Hematopoietic multipotent progenitor cell treated with erythropoietin and hydrocortisone succinate and interleukin-3 and kit ligand, for 17 days (in vitro differentiated cells): Measurements from ENCODE around the gene EIPR1.
"Not testable (repeated sequence)": the region's sequence is repeated elsewhere in the genome, so short reads cannot be mapped to it uniquely, and the experiment has no call there.

Experiments
- DNase-seq: peaks from one replicate; pipeline ENCODE4 v3.0.0-alpha.2; 2015; ENCODE audit warnings: low spot score

Gene EIPR1

DNA sequence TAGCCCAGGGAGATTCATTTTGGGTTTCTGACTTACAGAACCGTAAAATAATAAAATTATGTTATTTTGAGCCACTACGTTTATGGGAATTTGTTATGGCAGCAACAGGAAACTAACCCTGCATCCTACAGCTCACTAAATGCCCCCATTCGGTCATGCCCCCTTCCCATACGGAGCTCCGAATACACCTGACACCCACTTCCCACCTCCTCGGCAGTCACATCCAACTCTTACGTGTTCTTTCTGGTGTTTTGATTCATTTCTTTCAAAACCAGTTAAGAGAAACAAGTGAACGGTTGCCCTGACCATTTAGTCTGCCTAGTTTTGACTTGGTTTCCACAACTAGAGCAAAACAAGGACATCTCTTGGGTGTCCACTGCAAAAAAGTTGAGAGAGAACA lies 19.7 kb downstream of the EIPR1 start:
- no peak for DNase-seq

DNA sequence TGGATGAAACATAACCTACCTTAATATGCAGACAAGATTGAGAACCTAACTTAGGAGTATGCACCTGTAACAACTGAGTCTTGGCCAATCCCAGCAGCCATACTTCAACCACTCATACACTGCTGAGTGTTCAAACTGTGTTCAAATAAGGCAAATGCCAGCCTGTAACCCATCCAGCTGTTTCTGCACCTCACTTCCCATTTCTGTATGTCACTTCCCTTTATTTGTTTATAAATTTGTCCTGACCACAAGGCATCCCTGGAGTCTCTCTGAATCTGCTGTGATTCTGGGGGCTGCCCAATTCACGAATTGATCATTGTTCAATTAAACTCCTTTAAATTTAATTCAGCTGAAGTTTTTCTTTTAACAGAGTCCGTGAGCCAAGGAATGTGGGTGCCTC lies 20.2 kb downstream of the EIPR1 start:
- not testable (repeated sequence) for DNase-seq

DNA sequence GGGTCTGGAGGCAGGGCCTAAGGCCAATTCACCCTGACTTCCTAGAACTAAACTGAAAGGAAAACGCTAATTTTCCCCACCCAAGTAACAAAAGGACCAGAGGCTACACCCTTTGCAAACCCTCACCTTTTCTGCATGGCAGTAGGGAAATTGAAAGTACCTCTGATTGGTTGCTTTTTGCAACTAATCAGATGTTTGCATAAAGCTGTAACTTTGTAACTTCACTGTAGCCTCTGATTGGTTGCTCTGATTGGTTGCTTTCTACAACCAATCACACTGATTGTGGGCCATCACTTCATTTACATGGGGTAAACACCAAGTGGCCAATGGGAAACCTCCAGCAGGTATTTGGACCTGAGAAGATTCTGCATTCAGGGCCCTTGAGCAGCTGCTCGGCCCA lies 20.8 kb downstream of the EIPR1 start:
- no peak for DNase-seq

DNA sequence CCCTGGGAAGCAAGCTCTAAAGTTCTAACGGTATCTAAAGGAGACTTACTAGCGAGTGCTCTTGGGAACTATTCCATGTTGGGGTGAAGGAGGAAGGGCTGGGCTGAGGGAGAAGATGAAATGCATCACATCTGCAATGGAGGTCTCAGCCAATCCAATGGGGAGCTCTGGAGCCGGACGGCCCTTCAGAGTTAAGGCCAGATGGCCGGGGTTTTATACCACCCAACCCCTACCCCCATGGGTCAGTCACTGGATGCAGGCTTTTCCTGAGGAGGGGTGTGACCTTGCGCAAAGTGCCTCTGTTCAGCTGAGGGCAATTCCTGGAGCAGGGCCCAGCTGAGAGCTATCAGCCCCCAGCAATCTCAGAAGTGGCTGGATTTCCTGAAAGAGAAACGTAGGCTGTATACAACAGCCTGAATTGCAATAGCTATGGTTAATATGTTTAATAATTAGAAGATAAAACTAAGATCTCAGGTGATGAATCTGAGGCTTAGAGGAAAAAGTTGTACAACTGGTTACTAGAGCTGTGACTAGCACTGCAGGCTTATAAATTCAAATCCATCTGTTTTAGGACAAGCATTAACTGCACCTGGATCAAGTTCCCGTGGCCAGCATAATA lies 21.6 kb downstream of the EIPR1 start:
- no peak for DNase-seq

DNA sequence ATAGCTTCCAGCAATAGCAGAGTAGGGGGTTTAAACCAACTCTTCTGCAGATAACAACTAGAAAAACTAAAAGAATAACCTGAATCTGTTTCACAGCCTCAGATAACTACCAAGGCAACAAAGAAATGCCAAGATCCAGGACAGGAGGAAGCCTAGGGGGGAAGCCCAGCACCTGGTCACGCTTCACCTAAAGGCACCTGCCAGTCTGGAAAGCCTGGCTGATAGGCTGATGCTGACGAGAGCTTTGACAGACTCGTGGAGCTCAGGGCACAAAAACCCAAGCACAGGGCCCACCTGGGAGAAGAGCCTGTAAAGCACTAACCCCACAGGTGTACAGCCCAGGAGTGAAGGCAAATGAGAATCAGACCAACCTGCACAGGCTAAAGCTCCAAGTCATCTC lies 22.6 kb downstream of the EIPR1 start:
- no peak for DNase-seq

DNA sequence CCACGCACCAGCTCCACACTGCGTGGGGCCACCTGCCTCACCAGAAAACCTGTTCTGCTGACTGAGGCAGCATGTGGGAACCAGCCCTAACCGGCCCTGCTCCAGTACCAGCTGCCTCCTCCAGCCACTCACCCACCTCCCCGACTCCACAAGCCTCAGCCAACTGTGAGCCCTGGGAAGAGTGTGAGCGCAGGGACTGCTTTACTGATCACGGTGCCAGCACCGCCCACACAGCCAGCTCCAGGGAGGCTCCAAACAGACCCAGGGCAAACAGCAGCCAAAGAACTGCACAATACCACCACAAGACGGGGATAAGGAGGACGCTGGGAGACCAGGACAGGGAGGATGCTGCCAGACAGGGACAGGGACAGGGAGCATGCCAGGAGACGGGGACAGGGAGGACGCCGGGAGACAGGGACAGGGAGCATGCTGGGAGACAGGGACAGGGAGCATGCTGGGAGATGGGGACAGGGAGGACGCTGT lies 28.4 kb downstream of the EIPR1 start:
- no peak for DNase-seq

DNA sequence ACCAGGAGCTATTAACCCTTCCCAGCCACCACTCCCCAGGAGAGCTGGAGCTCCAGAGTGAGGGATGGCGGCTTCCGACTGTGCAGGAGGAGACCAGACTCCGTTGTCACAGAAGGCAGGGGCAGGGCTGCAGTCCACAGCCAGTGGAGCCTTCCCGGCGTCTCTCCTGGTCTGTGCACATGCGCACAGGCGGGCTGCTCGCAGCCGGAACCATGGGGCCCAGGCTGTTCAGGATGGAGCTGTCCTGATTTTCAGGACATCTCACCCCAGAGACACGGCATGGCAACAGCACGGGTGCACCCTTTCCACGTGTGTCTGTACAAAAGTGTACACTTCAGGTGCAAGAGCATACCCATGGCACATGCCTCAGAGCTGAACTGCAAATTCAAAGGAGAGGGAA lies 28.9 kb downstream of the EIPR1 start:
- no peak for DNase-seq

DNA sequence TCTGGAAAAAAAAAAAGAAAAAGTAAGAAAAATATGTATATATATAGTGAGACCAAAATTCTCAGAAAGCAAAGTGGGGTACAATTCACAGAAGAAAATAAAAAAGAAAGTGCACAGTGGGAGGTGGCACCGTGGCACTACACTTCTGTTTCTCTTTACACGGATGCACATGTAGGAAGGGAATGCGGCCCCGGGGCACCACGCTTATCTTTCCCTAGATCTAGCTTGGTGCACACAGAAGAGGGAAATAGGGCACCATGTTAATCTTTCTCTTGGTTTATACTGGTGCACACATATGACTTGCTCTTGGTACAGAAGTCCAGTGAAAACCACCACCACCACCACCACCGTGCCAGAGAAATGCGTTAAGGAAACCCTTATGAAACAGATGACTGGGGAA lies 32.0 kb downstream of the EIPR1 start:
- no peak for DNase-seq

DNA sequence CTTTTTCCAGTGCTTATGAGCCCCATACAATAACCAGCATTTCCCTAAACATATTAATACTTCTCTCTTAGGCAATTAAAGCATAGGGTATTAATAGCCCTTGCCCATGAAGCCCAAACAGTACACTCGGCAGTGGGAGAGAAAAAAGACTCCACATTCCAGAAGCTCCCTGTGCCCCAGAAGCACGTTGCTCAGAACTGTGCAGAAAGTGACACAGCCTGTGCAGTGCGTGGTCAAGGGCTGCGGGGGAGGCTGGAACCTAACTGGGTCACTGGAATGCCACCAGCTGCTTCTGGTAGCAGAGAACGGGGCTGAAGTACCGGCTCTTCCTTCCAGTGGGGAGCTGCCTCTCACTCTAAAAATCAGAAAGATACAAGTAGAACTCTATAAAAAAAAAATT lies 32.7 kb downstream of the EIPR1 start:
- no peak for DNase-seq

DNA sequence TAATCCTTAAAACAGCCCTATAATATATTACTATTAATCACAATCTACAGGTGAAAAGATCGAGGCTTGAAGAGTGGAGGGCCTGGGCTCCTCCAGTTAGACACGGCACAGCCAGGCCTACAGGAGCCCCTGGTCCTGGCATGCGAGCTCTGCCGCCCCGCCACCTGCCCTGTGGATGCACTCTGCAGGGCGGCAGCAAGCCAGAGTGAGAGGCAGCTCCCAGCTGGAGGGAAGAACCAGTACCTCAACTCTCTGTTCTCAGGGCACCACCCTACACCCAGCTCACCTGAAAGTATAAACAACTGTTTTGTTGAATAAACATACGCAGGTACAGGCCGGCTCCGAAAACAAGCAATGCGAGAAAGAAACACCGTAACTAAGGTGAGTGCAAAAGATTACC lies 34.6 kb downstream of the EIPR1 start:
- DNase-seq = no peak

DNA sequence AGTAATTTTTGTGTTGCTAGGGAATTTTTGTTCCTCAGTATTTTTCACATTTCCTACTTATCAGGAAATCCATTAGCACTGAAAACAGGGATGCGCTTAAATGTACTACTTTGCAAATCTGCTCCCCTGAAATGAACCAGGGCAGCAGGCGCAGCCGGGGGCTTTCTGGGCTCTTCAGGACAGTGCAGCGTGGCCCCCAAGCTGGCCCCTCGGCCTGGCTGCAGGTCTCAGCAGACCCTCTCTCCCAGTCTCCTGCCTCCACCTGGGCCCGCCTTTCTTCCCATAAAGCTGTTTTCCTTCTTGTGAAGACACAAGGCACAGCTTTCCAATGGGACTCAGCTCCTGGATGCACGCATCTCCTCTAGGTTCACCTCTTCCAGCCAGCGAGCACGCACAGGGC lies 35.3 kb downstream of the EIPR1 start:
- DNase-seq = no peak

DNA sequence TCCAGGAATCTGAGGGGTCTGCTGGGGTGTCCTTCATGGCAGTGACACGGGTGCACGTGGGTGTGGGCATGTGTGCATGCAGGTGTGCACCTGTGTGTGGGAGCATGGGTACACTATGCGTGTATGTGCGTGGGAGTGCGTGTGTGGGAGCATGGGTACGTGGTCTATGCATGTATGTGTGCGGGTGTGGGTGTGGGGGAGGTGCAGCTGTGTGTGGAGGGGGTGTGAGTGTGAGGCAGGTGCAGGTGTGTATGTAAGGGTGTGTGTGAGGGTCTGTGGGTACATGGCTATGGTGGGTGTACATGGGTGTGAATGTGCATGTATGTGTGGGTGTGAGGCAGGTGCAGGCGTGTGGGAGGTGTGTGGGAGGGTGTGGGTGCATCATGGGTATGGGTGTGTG lies 36.3 kb downstream of the EIPR1 start:
- DNase-seq = no peak

DNA sequence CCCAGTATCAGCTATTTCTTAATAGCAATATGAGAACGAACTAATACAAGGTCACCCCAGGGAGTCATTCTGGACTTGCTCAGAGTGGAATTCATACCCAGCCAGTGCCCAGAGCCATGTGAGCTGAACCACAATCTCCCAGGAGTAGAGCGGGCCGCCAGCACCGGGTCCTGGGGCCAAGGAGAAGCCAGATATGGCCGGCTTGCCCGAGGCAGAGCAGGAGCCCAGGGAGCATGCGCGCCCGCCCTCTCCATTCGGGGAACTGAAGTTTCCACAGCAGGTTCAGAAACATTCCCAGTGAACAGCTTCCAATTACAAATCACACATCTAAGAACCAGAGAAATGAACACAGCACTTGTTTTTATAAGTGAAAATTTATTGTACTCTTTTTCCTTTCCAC lies 37.5 kb downstream of the EIPR1 start:
- DNase-seq = no peak

DNA sequence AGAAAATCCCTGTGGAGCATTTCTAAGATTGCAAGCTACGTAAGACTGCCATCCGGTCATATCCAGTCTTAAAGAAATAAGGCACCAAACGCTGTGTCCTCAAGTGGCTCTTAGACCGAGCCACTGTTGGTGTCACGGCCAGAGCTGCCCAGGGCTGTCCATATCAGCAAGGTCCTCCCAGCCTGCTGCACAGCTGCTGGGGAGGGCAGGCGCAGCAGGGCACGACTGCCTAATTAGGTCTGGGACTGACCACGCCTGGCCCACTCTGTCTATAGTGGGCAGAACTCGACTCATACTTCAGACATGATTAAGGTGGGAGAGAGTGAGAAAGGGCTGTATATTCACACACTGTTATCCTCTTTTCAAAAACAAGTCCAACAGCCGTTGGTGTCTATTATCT lies 39.3 kb downstream of the EIPR1 start:
- no peak for DNase-seq

DNA sequence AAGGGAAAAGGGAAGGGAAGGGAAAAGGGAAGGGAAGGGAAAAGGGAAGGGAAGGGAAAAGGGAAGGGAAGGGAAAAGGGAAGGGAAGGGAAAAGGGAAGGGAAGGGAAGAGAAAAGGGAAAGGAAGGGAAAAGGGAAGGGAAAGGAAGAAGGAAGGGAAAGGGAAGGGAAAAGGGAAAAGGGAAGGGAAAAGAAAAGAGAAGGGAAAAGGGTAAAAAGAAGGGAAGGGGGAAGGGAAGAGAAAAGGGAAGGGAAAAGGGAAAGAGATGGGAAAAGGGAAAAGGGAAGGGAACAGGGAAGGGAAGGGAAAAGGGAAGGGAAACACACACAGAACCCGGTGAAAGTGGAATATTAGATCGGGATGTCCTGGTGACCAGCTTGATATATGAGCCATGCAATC lies 40.8 kb downstream of the EIPR1 start:
- no peak for DNase-seq

DNA sequence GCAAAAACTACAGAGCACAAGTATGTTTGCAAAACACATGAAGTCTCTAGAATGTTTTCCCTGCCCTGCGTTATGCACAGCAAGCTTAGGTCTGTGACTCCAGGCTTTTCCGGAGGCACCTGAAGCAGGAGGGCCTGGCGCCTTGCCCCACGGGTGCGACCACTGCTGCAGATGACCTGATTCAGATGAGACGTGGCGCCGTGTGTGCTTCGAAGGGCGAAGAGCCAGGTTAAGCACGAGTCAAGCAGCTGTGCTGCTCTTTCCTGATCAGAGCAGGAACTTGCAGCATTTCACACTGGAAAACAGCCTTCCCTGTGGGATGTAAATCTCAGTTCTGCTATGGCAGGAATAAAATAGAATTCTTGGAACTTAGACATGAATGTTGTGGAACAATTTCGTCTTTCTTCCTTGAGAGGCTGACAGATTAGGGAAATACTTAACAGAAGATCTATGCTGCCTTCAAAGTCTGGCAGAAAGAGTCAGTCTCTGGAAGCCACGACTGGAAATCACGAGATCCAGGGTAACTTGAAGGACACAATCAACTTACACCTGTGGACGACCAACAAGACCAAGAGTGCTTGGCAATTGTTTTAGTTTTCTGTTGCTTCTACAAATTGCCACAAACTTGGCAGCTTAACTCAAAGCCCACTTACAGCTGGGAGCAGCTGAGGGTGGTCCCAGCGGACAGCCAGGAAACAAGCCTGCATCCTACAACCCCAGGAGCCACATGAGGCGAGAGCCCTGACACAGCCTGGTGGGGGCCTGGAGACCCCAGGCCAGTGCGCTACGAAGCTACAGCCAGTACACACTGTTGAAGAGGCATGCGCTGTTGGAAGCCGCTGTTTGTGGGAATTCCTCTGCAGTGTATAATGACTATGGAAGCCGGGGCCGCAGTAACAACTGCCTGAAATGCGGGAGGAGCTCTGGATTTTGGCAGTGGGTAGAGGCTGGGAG lies 42.9 kb downstream of the EIPR1 start:
- DNase-seq = no peak

DNA sequence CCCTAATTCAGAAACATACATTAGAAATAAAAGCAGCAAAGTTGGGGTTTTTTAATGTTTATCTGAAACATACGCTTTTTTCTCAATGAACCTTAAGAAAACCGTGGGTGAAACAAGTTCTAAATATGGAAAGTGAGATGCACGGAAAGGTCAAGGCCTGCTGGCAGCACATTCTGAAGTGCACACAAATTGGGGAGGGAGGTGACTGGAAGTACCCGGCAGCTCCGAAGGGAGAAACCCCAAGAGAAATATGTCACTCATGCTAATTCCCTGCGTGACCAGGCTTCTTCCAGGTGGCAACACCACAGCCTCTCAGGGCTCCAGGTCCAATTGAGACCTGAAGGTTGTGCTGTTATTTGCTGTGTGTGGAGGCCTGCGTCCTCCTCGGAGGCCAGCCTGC lies 45.5 kb downstream of the EIPR1 start:
- no peak for DNase-seq

DNA sequence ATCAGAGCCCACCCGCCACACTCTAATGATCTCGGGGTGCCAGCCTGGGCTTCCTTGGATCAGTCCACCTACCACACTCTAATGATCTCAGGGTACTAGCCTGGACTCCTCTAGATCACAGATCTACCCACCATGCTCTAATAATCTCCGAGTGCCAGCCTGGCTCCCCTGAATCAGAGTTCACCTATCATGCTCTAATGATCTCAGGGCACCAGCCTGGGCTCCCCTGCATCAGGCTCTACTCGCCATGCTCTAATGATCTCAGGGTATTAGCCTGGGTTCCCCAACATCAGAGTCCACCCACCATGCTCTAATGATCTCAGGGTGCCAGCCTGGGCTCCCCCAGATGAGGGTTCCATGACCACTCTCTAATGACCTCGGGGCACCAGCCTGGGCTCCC lies 48.1 kb downstream of the EIPR1 start:
- DNase-seq = no peak

DNA sequence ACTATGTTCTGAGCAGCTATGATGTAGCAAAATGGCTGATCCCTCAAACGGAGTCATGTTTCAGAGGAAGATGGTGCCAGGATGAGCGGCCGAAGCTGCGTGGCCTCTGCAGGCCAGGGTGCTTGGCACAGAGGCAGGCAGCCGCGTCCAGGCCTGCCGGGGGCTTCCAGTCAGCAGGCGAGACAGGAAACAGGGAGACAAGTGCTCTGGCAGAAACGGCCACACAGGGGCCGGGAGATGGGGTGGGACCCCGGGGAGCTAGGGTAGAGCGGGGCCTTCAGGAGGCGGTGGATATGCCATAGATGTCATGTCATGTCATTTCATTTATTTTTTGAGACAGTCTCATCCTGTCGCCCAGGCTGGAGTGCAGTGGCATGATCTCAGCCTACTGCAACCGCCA lies 50.7 kb downstream of the EIPR1 start:
- DNase-seq = no peak

DNA sequence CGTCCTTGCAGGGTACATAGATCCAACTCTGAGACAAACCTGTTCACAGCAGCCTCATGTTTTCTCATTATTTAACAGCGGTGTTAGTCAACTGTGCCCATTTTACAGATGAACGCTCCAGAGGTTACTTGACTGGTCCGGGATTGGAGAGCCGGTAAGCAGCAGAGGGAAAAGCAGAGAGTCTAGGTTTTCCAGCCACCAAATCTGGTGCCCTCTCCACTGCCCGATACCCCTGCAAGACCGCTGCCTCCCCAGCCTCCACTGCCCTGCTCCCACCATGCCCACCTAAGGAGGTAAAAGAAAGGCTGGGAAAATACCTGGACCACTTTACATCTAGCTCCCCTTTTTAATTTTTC lies 51.5 kb downstream of the EIPR1 start:
- DNase-seq = no peak

DNA sequence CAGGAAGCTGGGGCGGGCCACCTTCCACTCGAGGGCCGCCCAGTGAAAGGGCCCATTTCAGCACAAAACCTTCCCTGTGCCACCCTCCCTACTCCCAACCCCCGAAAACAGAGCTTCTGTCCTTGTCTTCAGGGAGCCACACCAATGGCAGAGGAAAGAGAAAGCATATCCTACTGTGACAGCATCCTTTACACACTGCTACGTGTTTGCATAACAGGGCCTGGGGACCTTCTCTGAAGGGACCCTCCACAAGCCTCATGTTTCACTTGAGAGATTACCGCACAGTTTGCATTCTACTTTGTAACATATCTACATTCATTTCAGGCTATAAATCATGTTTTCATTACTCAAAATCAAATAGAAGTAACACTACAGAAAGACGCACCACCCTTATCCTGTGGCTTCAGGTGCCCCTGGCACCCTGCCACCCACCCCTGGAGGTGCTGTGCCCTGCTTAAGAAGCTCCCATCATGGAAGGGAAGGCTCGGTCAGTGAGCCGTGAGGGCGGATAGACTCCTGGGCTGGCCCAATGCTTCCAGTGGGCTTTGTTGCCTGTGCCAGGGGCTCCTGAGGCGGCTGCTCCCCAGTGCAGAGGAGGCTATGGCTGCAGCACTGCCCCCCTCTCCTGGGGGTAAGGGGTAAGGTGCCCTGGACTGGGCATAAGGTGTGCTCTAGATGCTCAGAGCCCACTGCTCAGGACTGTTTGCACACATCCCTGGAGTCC lies 52.0 kb downstream of the EIPR1 start:
- no peak for DNase-seq

DNA sequence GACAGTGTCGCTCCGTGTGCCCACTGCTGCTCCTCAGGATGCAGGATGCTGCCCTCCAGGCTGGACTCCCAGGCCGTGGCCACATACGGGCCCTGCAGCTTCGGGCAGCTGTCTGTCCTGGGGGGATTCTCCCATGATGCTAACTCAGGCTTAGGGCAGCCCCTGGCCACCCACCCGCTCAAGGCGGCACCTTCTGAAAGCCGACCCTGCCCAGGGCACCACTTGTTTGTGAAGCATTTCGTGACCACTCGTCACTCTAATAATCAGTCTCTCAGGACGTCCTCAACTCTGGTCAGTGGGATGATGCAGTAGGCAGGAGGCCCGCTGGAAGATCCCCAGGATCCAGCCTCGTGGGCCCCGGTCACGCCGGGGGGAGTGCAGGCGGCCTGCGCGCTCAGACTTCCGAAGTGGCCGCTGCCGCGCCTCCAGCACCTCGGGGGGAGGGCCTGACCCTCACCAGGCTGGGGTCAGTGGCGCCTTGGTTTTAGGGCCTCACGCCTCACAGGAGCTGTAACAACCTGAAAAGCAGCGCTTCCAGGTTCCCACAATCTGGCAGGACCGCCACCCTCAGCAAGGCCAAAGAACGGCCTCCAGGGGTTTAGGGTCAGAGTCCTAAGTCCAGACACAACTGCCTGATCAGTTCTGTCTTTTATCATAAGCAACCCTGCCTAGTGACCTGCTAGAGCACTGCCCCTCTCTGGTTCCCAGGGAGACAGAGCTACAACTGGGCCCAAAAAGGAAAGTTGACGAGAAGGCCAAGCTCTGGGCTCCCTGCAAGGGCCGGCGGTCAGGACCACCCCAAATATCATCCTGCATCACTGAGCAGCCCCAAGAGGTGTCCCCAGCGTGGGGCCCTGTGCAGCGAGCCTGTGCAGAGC lies 53.0 kb downstream of the EIPR1 start:
- no peak for DNase-seq
